Erythroblast (primary cell): ENCODE data around the gene L2HGDH.

Experiments used
- GATA1 ChIP-seq: IDR thresholded peaks from 2 replicates; pipeline ENCODE4 v1.6.1; 2011; ENCODE audit warnings: low read depth, mild to moderate bottlenecking, control low read depth, low read length, moderate library complexity
- POLR2A ChIP-seq: IDR thresholded peaks from 2 replicates; pipeline ENCODE4 v1.6.1; 2011; ENCODE audit warnings: mild to moderate bottlenecking, low read length

- TF ChIP-seq POLR2A (no peak), GATA1 (no peak)
Observed at GRCh38 chr14:50318031-50318626, 6.1 kb upstream of the L2HGDH start.
